ENCODE data around the gene MRPL43.

GRCh38 chr10:100998183-100998990, 11.1 kb upstream of the MRPL43 start:
- TF ChIP-seq JUND (IDR thresholded peaks at IDR 0.05), result no peak
- TF ChIP-seq EGR1 (IDR thresholded peaks at IDR 0.05; ENCODE audit: low read depth in 2 of 2), result no peak
- TF ChIP-seq GABPA (IDR thresholded peaks at IDR 0.05 in 1 of 2, conservative IDR thresholded peaks at IDR 0.05 in 1 of 2), result no peak
- TF ChIP-seq TAF1 (conservative IDR thresholded peaks at IDR 0.05), result no peak
- TF ChIP-seq, protein P1, sequence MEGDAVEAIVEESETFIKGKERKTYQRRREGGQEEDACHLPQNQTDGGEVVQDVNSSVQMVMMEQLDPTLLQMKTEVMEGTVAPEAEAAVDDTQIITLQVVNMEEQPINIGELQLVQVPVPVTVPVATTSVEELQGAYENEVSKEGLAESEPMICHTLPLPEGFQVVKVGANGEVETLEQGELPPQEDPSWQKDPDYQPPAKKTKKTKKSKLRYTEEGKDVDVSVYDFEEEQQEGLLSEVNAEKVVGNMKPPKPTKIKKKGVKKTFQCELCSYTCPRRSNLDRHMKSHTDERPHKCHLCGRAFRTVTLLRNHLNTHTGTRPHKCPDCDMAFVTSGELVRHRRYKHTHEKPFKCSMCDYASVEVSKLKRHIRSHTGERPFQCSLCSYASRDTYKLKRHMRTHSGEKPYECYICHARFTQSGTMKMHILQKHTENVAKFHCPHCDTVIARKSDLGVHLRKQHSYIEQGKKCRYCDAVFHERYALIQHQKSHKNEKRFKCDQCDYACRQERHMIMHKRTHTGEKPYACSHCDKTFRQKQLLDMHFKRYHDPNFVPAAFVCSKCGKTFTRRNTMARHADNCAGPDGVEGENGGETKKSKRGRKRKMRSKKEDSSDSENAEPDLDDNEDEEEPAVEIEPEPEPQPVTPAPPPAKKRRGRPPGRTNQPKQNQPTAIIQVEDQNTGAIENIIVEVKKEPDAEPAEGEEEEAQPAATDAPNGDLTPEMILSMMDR (IDR thresholded peaks at IDR 0.05; ENCODE audit: low read depth, low read length, missing input control), result no peak
- no peak for TF ChIP-seq RAD21 (IDR thresholded peaks at IDR 0.05)
- peak in 1 of 2 donors; percentile 2 for TF ChIP-seq RXRA (IDR thresholded peaks at IDR 0.05)
- no peak for TF ChIP-seq SP1 (IDR thresholded peaks at IDR 0.05)
- no peak for TF ChIP-seq REST (IDR thresholded peaks at IDR 0.05)
- TF ChIP-seq, protein P2, sequence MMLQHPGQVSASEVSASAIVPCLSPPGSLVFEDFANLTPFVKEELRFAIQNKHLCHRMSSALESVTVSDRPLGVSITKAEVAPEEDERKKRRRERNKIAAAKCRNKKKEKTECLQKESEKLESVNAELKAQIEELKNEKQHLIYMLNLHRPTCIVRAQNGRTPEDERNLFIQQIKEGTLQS (IDR thresholded peaks at IDR 0.05), result no peak
- TF ChIP-seq, protein P3, sequence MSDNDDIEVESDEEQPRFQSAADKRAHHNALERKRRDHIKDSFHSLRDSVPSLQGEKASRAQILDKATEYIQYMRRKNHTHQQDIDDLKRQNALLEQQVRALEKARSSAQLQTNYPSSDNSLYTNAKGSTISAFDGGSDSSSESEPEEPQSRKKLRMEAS (IDR thresholded peaks at IDR 0.05), result no peak
- no peak for TF ChIP-seq YY1 (IDR thresholded peaks at IDR 0.05)
- no peak for TF ChIP-seq HNF4G (IDR thresholded peaks at IDR 0.05)
